Right lung (tissue), 5 donors: Measurements from ENCODE around the gene REXO4. TPM values are rescaled to one million over a fixed set of nuclear protein-coding genes. Genes with fewer than 3 reads are reported as not detected.
"Not testable (repeated sequence)": the region's sequence is repeated elsewhere in the genome, so short reads cannot be mapped to it uniquely, and the experiment has no call there.

Experiments used
- DNase-seq, 2 donors: peaks; one replicate each; pipeline ENCODE4 v3.0.0-alpha.2; 2013
- polyA plus RNA-seq, 5 donors: library from polyadenylated mRNA; unstranded; fragments of 120-200 nt; gene quantifications; one replicate each; pipeline versions ENCODE4 v1.2.1 to v1.2.3, GENCODE V29; 2013; ENCODE audit warnings: inconsistent platforms in 1 of 5, low replicate concordance in 1 of 5; ENCODE audit not compliant: insufficient read length in 5 of 5, insufficient read depth in 1 of 5

The REXO4 gene
- polyA plus RNA-seq, 5 donors: 23.0 to 31.4 (median 29.3) TPM

- DNase-seq: no peak
Measured at GRCh38 chr9:133452562-133452961, 34.8 kb upstream of the REXO4 start.

- DNase-seq: not testable (repeated sequence)
Measured at GRCh38 chr9:133451865-133452264, 34.1 kb upstream of the REXO4 start.

- DNase-seq: no peak
Measured at GRCh38 chr9:133449760-133450159, 31.9 kb upstream of the REXO4 start.

- DNase-seq: no peak
Measured at GRCh38 chr9:133448487-133448972, 30.7 kb upstream of the REXO4 start.

GRCh38 chr9:133445293-133445969 lies 27.6 kb upstream of the REXO4 start:
- no peak for DNase-seq

GRCh38 chr9:133443982-133444381 lies 26.2 kb upstream of the REXO4 start:
- DNase-seq: no peak

- no peak for DNase-seq
Measured at GRCh38 chr9:133443248-133443647, 25.4 kb upstream of the REXO4 start.

GRCh38 chr9:133441571-133441970 lies 23.8 kb upstream of the REXO4 start:
- DNase-seq: no peak

GRCh38 chr9:133440874-133441273 lies 23.1 kb upstream of the REXO4 start:
- no peak for DNase-seq

- no peak for DNase-seq
Measured at GRCh38 chr9:133439337-133439736, 21.5 kb upstream of the REXO4 start.

- no peak for DNase-seq
Measured at GRCh38 chr9:133437753-133438531, 20.1 kb upstream of the REXO4 start.

- no peak for DNase-seq
Measured at GRCh38 chr9:133436681-133437080, 18.9 kb upstream of the REXO4 start.

GRCh38 chr9:133433351-133433843 lies 15.6 kb upstream of the REXO4 start:
- DNase-seq: no peak

- DNase-seq: no peak
Measured at GRCh38 chr9:133430244-133430643, 12.4 kb upstream of the REXO4 start.

GRCh38 chr9:133429641-133430161 lies 11.9 kb upstream of the REXO4 start:
- no peak for DNase-seq

GRCh38 chr9:133429214-133429613 lies 11.4 kb upstream of the REXO4 start:
- DNase-seq: no peak

- no peak for DNase-seq
Measured at GRCh38 chr9:133428617-133429101, 10.8 kb upstream of the REXO4 start.

- no peak for DNase-seq
Measured at GRCh38 chr9:133427658-133428348, 10.0 kb upstream of the REXO4 start.

- no peak for DNase-seq
Measured at GRCh38 chr9:133426011-133426410, 8.2 kb upstream of the REXO4 start.

GRCh38 chr9:133425049-133425632 lies 7.3 kb upstream of the REXO4 start:
- DNase-seq: no peak

GRCh38 chr9:133424187-133424586 lies 6.4 kb upstream of the REXO4 start:
- DNase-seq: no peak

- DNase-seq: no peak
Measured at GRCh38 chr9:133423216-133423615, 5.4 kb upstream of the REXO4 start.
